Effector CD8-positive, alpha-beta T cell (primary cell): ENCODE measurements around the gene TMEM178B.
"Not testable (repeated sequence)": the region's sequence is repeated elsewhere in the genome, so short reads cannot be mapped to it uniquely, and the experiment has no call there.

Source experiments
- DNase-seq: peaks from one replicate; lab custom pipeline; 2025; lab: John Stamatoyannopoulos, UW

TMEM178B gene

DNA sequence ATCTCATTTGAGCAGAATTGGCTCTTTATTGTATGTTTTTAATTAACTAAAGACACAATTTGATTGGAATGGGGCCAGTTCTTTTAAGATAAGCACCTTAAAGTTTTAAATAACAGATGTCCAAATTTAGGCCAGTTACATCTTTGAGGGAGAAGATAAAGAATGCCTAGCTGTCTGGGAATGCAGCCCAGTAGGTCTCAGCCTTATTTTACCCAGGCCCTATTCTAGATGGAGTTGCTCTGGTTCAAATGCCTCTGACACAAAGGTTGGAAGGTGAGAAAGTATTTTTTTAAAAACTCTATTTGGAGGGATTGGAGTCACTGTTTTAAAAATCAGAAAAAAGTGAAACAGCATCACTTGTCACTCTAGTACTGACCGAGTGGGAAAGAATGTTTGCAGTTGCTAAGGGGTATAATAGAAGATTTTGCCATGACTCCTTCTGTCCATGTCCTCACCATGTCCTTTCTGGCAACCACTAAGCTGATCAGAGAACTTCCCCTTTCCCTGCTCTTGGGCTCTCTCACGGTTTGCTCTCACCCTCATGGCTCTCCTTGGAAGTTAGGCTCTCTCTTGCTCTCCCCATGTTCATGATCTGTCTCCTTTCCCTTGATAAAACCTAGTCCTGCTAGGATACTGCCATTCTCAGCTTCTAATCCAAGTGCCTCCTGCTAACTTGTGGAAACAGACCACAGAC, 239.1 kb downstream of the TMEM178B start:
- DNase-seq, result no peak

DNA sequence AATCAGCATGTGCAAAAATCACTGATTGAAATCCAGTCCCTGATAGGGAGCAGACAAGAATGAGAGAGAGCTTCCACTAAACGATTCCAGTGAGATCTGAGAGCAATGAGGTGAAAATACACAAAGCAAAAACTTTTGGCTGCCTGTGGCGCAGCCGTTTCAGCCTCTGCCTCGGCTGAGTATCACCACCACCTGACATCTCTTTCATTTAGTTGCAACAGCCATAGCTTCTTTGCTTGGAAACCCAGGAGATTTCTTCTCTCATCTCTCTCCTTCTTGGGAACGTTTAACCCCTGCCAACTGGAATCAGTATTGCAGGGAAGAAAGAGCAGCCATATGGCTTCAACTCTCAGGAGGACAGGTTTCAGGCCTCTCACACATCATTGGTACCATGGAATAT, 240.0 kb downstream of the TMEM178B start:
- no peak for DNase-seq

DNA sequence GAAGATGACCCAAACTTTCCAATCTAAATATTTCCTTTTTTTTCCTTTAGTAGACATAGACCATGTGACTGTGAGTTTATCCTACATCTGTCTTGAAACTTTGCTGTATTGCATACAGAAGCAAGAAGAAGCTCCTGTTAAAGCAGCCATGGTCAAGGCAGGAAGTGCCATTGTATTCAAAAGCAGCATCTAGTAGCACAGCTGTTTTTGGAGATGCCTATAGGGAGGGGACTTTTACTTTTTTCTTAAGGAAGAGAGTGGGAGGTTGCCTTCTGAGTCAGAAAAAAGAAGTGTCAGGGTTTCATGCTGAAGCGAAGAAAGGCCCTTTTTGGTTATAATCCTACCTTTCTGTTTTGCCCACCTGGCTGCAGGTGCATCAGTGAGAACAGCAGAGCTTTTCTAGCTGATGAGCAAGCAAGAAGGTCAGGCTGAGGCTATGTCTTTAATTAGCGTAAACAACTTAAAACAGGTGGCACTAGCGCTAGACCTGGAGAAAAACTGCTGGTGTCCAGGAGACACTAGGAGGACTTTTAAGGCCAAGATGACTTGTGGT, 243.2 kb downstream of the TMEM178B start:
- DNase-seq, result no peak

DNA sequence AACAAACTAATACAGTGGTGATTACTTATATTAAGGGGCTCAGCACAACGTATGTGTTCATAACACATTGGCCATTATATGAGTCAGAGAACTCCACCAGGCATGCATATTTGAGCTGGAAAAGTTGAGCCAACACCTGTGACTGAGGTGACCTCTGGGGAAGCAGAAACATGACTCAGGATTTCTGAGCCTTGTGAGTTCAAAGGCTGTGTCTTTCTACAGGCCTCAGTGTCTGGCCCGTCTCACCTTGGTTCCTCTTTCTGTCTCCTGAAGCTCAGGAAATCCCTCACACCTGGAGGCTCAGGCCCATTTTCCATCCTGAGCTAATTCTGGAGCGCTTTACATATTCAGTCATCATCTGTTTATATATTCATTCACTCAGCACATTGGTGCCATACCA, 246.4 kb downstream of the TMEM178B start:
- no peak for DNase-seq

DNA sequence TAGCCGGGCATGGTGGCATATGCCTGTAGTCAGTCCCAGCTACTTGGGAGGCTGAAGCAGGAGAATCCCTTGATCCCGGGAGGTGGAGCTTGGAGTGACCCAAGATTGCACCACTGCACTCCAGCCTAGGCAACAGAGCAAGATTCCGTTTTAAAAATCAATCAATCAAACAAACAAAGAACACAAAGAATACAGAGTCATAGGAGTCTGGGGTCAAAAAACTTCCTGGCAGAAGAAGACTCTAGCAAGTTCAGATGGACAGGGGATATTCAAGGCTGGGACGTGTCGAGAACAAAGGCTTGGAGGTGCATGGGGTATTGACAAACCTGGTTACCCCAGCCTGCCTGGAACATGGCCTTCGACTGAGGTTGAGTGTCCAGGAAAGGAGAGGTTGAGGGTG, 248.5 kb downstream of the TMEM178B start:
- no peak for DNase-seq

DNA sequence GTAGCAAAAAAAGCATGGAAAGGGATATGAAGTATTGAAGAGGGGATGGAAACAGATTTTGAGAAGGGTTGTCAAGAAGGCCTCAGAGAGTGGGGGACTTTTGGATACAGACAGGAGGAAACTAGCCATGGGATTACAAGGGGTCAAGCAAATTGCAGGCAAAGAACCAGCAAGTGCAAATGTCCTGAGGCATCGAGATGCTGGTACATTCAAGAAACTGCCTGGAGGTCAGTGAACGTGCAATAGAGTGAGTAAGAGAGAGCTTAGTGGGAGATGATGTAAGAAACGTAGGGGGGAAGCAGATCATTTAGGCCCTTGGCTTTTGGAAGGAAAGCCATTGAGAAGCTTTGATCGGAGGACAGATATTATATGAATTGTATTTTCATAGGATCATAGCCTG, 250.0 kb downstream of the TMEM178B start:
- DNase-seq, result no peak

DNA sequence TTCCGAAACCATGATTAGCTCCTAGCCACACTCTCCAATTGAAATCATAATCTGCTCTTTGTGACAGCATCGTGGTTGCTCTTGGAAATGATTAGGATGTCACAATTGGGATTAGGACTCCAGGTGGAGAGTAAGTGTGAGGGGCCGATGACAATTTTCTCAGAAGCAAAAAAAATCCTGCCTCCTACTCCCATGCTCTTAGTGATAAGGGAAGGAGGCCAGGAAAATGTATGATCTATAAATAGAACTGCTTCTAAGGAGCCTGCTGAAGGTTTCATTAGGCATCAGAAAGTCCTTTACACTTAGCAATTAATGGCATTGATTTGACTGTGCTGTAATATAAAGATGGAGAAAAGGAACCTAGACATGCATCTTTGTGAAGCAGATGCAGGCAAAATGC, 251.0 kb downstream of the TMEM178B start:
- DNase-seq, result no peak

DNA sequence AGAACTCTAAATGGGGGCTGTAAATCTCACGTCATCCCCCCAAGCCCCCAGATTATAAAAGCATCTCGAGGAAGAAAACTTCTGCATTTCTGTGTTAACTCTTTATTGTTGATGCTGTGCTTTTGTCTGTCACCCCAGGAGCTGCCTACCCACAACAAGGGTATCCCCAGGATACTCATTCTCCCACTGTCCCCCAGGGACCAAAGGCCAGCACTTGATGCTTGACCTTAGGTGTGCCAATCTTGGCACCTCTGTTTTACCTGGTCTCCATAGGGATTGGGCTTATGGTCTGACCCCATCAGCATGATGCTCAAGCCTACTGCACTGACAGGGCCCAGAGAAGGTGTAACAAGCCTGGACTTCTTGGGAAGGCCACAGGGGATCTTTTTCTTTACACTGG, 251.4 kb downstream of the TMEM178B start:
- DNase-seq, result no peak

DNA sequence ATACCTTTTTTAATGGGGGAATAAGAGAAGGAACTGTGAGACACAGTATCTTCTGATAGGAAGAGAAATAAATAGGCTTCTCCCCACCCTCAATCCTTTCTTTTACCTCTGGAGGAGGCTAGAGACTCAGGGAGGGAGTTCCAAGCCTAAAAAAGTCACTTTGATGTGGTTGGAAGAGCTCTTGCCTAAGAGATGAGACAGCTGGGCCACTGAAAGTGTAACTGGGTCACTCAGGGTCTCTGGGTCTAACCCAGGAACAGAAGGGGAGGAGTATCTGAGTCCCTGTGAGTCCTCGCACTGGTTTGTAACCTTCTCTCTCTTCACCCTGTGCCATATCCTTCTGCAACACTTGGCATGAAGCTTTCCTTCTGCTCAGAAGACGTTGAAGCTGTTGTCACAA, 254.4 kb downstream of the TMEM178B start:
- no peak for DNase-seq

DNA sequence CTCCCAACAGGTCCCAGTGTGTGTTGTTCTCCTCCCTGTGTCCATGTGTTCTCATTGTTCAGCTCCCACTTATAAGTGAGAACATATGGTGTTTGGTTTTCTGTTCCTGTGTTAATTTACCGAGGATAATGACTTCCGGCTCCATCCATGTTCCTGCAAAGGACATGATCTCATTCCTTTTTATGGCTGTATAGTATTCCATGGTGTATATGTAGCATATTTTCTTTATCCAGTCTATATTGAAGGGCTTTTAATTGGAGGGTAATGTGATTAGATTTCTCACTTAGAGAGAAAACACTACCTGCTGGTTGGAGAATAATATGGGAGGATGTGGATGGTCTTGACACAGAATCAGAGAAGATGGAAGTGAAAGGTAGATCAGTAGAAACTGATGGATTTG, 256.4 kb downstream of the TMEM178B start:
- not testable (repeated sequence) for DNase-seq

DNA sequence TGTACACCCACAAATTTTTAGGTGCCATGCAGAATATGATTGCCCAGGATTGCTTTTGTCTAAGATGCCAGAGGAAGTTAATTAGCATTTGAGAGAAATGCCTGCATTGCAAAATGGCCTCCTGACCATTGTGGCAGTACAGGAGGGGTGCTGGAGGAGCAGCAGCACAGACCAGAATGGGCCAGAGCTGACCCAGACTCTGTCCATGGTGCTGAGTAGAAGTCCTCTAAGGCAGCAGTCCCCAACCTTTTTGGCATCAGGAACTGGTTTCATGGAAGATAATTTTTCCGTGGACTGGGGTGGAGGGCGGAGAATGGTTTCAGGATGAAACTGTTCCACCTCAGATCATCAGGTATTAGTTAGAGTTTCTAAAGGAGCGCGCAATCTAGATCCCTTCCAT, 259.6 kb downstream of the TMEM178B start:
- DNase-seq, result no peak

DNA sequence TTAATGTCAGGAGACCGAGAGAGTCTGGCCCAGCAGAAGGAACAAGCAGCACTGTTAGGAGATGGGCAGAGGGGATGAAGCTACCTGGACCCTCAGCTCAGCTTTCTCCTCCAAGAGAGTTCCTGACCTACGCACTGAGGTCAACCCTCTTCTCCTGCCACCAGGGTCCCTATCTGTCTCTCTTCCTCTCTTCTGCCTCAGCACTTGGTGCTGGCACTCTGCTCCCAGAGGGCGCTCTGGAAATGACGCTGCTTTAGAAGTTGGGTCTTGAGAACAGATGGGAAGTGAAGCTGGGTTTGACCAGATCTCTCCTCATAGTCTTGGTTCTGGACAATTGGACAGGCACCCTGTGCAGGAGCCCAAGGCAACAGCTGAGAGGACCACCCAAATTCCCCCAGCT, 261.3 kb downstream of the TMEM178B start:
- no peak for DNase-seq

DNA sequence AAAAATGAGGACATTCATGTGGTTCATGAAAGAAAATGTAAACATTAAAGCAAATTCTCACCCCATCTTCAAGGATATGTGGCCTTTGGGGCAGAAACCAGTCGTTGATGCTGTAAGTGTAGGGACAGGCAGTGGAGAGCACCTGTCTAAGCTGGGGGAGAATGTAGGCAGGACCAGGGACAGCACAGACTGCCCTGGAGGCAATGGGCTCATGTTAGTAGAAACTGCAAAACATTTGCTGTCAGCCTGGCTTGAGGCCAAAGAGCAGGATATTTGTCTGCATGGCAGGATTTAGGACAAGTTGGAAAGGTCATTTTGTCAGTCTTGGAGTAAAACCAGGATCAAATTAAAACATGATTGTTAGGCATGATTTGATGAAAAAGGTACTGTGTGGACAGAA, 265.7 kb downstream of the TMEM178B start:
- DNase-seq, result no peak

DNA sequence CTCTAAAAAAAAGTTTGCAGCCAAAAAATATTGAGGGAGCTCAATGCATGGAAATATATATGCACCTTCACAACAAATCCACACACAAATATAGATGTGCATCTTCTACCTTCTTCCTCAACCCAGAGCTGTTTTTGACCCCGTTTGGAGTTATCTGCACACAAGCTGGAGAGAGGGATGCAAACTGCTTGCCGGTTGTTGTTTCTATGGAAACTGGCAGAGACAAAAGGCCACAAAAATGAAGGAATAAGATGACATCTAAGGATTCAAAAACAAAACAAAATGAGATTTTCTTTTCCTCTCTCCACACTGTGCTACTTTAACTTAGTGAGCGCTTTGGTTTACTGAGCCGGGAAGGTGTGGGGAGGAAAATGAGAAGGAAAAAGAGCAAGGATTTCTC, 267.1 kb downstream of the TMEM178B start:
- DNase-seq, result no peak

DNA sequence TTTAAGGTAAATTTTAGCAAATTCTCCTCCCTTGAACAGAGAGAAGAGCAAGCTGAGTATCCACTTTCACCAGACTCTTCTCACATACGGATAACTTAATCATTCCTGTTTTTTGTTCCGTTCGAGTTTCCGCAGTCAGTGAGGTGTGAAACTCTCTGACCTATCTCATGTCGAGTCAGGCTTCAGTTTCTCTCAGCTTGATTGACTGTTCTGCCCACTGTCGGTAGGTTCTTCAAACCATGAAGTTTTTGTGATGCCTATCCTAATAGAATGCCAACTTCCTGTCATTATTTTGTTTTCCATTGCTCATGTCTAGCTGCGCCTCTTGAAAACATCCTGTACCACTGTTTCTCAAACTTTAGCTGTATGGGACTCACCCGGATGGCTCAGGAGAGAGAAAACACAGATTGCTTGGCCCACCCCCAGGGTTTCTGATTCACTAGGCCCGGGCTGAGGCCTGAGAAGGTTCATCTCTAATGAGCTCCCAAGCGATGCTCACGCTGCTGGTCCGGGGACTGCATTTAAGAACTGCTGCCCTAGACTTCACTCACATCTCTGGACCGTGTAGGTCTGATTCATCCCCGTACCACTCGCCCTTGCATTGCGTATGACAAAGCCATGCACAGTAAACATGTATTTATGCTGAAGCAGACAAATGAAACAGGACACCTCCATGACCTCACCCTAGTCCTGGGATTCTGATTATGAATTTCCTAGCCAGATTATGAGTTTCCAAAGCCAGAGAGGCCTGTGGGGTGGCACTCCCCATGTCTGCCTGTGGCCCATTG, 269.0 kb downstream of the TMEM178B start:
- no peak for DNase-seq

DNA sequence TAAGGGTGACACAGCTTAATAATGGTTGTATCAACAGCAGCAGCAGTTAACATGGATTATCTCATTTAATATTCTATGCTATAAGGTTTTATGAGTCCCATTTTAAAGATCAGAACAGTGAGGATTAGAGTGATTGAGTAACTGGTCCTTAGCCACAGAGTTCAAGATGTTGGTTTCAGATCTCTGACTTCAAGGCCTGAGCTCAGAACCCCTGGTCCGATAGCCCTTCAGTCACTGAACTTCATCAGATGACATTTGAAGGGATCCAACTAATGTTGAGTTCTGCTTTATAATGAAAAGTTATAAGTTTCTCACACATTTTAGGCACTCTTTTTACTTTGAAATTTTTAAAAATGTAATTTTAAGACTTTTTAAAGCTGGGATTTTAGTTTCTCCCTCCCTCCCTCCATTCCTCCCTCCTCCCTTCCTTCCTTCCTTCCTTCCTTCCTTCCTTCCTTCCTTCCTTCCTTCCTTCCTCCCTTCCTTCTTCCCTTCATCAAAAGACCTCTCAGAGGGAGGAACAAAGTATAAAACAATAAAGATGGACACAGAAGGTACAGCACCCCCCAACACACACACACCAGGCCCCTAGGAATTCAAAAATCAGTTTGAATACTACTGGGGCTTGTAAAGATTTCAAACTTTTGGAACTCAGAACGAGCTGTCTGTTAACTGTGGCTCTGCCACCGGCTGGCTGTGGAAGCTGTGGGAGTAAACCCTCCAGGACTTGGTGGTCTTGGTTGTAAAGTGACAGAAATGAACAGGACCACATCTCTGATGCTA, 270.5 kb downstream of the TMEM178B start:
- DNase-seq, result no peak

DNA sequence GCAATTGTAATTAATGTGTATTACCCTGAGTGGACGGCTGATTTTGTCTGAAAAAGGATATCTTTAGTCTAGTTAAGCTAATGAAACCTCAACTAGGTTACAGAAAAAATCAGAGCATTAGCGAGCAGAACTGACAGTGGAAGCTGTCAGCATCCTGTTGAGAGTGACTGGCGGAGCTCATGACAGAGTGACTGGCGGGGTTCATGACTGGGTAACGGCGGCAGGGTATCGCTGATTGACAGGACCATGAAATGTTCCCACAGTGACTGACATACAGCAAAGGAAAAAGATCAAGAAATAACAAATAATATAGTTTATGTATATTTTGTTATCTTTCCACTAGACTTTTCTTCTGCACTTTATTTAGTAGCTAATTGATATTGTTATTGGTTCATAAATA, 274.9 kb downstream of the TMEM178B start:
- no peak for DNase-seq

DNA sequence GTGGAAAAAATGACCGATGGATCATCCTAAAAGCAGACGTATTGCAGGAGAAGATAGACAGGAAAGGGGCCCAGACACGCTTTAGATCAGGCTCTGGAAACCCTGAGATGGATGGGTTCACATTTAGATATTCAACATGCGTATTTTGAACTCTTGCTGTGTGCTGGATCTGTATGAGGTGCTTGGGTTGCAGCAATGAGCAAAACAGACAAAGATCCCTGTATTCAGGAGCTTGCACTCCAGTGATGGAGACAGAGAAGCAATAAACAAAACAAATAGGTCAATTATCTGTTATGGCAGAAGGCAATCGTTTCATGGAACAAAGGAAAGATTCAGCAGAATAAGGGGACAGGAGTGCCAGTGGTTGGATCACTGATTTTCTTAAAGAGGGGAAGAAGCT, 275.5 kb downstream of the TMEM178B start:
- no peak for DNase-seq

DNA sequence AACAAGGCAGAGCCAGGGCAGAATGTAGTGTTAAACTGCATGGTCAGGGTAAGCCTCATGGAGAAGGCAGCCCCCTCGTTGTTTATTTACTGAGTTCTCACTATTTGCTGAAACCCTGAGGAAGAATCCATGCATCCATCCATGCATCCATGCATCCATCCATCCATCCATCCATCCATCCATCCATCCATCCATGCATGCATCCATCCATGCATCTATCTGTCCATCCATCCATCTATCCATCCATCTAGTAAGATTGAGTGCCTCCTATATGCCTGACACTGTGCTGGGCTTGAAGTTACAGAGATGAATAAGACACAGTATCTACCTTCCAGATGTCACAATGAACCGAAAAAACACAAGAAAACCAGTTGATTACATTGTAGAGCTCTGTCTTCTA, 275.9 kb downstream of the TMEM178B start:
- no peak for DNase-seq

DNA sequence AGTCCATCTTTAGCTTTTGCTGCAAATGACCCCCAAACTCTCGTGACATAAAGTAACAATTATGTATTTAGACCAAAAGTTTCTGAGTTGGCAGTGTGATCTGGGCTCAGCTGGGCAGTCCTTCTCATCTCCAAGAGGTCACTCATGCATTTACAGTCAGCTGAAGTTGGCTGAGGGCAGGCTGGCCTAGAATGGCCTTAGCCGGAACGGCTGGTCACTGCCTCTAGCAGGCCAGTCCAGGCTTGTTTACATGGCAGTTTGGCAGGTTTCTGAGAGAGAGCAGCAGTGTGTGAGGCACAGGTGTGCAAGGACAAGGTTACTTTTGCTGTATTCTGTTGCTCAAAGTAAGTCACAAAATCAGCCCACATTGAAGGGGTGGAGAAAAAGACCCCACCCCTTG, 277.3 kb downstream of the TMEM178B start:
- no peak for DNase-seq

DNA sequence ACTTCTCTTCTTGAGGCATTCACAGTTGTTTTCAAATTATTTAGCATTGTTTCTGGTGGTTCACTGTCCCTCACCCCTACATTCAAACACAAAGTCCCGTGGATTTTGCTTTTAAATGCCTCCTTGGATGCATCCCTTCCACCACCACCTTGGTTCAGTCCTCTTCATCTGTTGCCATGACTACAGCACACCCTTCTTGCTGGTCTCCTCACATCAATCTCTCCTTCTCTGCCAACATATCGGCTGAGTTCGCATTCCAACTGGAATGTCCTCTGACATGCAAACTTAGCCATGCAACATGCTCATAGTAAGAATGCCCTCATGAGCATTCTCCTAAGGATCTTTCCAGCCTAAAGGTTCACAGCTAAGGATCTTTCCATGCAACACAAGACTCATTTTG, 279.1 kb downstream of the TMEM178B start:
- no peak for DNase-seq

DNA sequence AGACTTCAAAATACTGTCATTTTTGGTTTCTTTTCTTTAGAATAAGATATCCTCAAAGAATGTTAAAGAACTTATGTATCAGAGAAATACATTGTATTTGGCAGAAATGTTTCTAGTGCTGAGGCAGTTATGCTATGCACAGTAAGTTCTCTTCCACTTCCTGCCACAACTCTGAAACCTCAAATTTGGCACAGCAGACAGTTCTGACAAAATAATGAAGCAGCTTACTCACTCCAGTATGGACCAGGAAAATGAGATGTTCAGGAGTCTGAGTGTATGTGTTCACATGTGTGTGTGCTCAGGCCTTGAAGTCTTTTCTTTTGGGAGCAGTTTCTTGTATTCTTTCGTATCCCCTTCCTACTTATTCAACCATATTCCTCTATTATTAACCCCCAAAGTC, 280.4 kb downstream of the TMEM178B start:
- DNase-seq, result no peak

DNA sequence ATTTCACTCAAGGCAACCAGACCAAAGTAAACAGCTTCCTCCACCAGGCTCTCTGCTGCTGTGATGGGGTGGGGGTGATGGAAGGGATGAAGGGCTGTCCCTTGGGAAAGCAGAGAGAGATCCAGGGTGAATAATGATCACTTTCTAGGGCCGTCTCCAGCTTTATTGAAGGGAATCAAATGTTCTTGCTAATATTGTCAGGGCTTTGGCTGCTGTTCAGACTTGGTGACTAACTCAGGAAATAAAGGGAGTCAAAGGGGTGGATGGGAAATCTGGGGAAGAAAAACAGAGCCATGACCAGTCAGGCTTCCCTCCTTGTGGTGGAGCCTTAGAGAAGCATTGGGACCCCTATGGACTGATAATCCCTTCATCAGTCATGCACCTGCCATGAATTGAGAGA, 281.2 kb downstream of the TMEM178B start:
- no peak for DNase-seq
